B cell (primary cell): ENCODE measurements around the gene FAM20C. TPM values are rescaled to one million over a fixed set of nuclear protein-coding genes. Genes with fewer than 3 reads are reported as not detected.

Source experiments
- ATAC-seq: fragments of 200-7000 bp; cut with Tn5 transposase; one replicate; pipeline ENCODE4 v1.10.0; 2021; ENCODE audit warnings: low read depth, mild to moderate bottlenecking, moderate number of reproducible peaks, moderate library complexity
- CTCF ChIA-PET: fragments of 350-600 bp; sonication (Branson Sonifier 250); formaldehyde crosslinking; loops from one replicate; lab custom pipeline; 2021; ENCODE audit warnings: antibody characterized with exemption, inconsistent platforms; lab: Charles Lee
- POLR2A ChIA-PET: fragments of 350-600 bp; sonication (Branson Sonifier 250); formaldehyde crosslinking; loops from one replicate; lab custom pipeline; 2021; ENCODE audit warnings: antibody characterized with exemption; lab: Charles Lee
- DNase-seq: peaks from one replicate; pipeline ENCODE4 v3.0.0; 2013
- H2AFZ ChIP-seq: 2 replicates; pipeline ENCODE4 v1.6.1; 2012; ENCODE audit warnings: mild to moderate bottlenecking, low read depth, low read length; ENCODE audit not compliant: insufficient read depth, poor library complexity, severe bottlenecking
- H3K27ac ChIP-seq, 2 donors: 1 replicate in 1 of 2; 2 replicates in 1 of 2; pipeline ENCODE4 v1.5.1; 2012 to 2013; ENCODE audit warnings: low read length in 2 of 2, mild to moderate bottlenecking in 2 of 2, moderate library complexity in 1 of 2
- H3K27me3 ChIP-seq, 4 experiments: fragments of 200-600 bp in 1 of 4; sonication (generic) in 1 of 4; replicated peaks in 1 of 4; 1 replicate in 2 of 4; 2 replicates in 2 of 4; pipeline versions ENCODE4 v1.6.1 to v1.7.0; 2013 to 2016; ENCODE audit warnings: low read length in 3 of 4, mild to moderate bottlenecking in 2 of 4, mixed read lengths in 1 of 4, moderate library complexity in 1 of 4; ENCODE audit not compliant: insufficient read depth in 4 of 4, control insufficient read depth in 3 of 4; ENCODE audit errors: control extremely low read depth in 1 of 4
- H3K36me3 ChIP-seq, 2 experiments: replicated peaks in 1 of 2; 1 replicate in 1 of 2; 2 replicates in 1 of 2; pipeline versions ENCODE4 v1.6.1 to v1.7.1; 2013; ENCODE audit warnings: low read length in 1 of 2; ENCODE audit not compliant: insufficient read depth in 2 of 2, control insufficient read depth in 1 of 2; ENCODE audit errors: control extremely low read depth in 1 of 2, extremely low read depth in 1 of 2
- H3K4me1 ChIP-seq, 2 donors: fragments of 200-600 bp in 1 of 2; sonication (generic) in 1 of 2; 1 replicate in 1 of 2; 2 replicates in 1 of 2; pipeline versions ENCODE4 v1.5.1 to v1.6.1; 2013 to 2017; ENCODE audit warnings: low read length in 2 of 2; ENCODE audit not compliant: control insufficient read depth in 2 of 2, insufficient read depth in 2 of 2
- H3K4me2 ChIP-seq: replicated peaks from 2 replicates; pipeline ENCODE3; 2012; ENCODE audit warnings: mild to moderate bottlenecking, low read depth, low read length; ENCODE audit not compliant: poor library complexity, severe bottlenecking
- H3K4me3 ChIP-seq, 5 experiments: fragments of 200-600 bp in 1 of 5; sonication (generic) in 1 of 5; 1 replicate in 3 of 5; 2 replicates in 2 of 5; pipeline versions ENCODE4 v1.5.1 to v1.7.0; 2011 to 2016; ENCODE audit warnings: low read length in 4 of 5, mild to moderate bottlenecking in 4 of 5, low read depth in 2 of 5, control low read depth in 1 of 5, moderate library complexity in 1 of 5; ENCODE audit not compliant: insufficient read depth in 1 of 5; ENCODE audit errors: control extremely low read depth in 1 of 5, extremely low read depth in 1 of 5
- H3K79me2 ChIP-seq: fragments of 200-600 bp; sonication (generic); one replicate; pipeline ENCODE4 v1.6.0; 2016; ENCODE audit warnings: low read length; ENCODE audit not compliant: control insufficient read depth, insufficient read depth
- H3K9ac ChIP-seq: fragments of 200-600 bp; sonication (generic); 2 replicates; pipeline ENCODE4 v1.6.1; 2017; ENCODE audit warnings: mild to moderate bottlenecking, low read length, moderate library complexity
- H3K9me3 ChIP-seq, 3 donors: one replicate each; pipeline versions ENCODE4 v1.6.1 to v1.7.1; 2013; ENCODE audit warnings: low read length in 2 of 3; ENCODE audit not compliant: control insufficient read depth in 2 of 3, insufficient read depth in 1 of 3; ENCODE audit errors: control extremely low read depth in 1 of 3
- H4K20me1 ChIP-seq: 2 replicates; pipeline ENCODE4 v1.6.0; 2012; ENCODE audit warnings: mild to moderate bottlenecking, low read length; ENCODE audit not compliant: insufficient read depth, control insufficient read depth, poor library complexity, severe bottlenecking
- H3K27ac Mint-ChIP-seq: one replicate; pipeline ENCODE4 v1.8.0; 2021; ENCODE audit warnings: mixed read lengths
- H3K27me3 Mint-ChIP-seq: one replicate; pipeline ENCODE4 v1.8.0; 2021; ENCODE audit warnings: mixed read lengths
- H3K4me1 Mint-ChIP-seq: one replicate; pipeline ENCODE4 v1.8.0; 2021; ENCODE audit warnings: mixed read lengths
- H3K4me3 Mint-ChIP-seq: one replicate; pipeline ENCODE4 v1.8.0; 2021; ENCODE audit warnings: mixed read lengths
- H3K9me3 Mint-ChIP-seq: one replicate; pipeline ENCODE4 v1.8.0; 2022; ENCODE audit warnings: mixed read lengths; ENCODE audit not compliant: insufficient read depth
- CTCF ChIP-seq: fragments of 200-600 bp; IDR thresholded peaks from one replicate; pipeline ENCODE4 v1.8.0; 2022; ENCODE audit warnings: antibody characterized with exemption, mild to moderate bottlenecking
- EZH2 ChIP-seq: IDR thresholded peaks from 2 replicates; pipeline ENCODE4 v1.6.1; 2012; ENCODE audit warnings: borderline replicate concordance, low read depth, mild to moderate bottlenecking, moderate library complexity, low read length; ENCODE audit not compliant: insufficient read depth, poor library complexity, severe bottlenecking
- WGBS: methylation state at CpG from one replicate; pipeline ENCODE4 v1.1.5; 2013; ENCODE audit warnings: missing lambda C conversion rate; ENCODE audit not compliant: insufficient coverage; 5-methylcytosine and 5-hydroxymethylcytosine counted together
- intact Hi-C: fragments of 100-400 bp; cut with micrococcal nuclease; formaldehyde crosslinking; loops from one replicate; pipeline ENCODE4 v1.10.0; 2022
- polyA plus RNA-seq: library from polyadenylated mRNA; depleted of rRNA; stranded (reverse); fragments of >200 nt; gene quantifications from 2 replicates; pipeline ENCODE4 v1.2.3, GENCODE V29; 2012
- total RNA-seq, 2 donors: library from RNA; stranded (reverse); fragments of 120-200 nt in 1 of 2; gene quantifications; 1 replicate in 1 of 2; 2 replicates in 1 of 2; pipeline versions ENCODE4 v1.2.3 to v1.2.4, GENCODE V29; 2013 to 2022

Gene FAM20C
- total and polyA plus RNA-seq, 2 donors (not counting 1 experiment from before 2014, with no cell fraction given) = 0.54 to 0.81 TPM

- no peak overlapping the region for H3K27ac Mint-ChIP-seq
- TF ChIP-seq CTCF (no peak), EZH2 (no peak)
- no peak overlapping the region for H3K4me3 Mint-ChIP-seq
- H3K4me1 Mint-ChIP-seq = no peaks in the 10 kb centered on the region
- H4K20me1 ChIP-seq = no peaks in the 10 kb centered on the region
- ATAC-seq (no peak), DNase-seq (no peak)
- no peaks in the 10 kb centered on the region for H3K9me3 Mint-ChIP-seq
- peaks cover 0 to 16% (median 0%) of the 10 kb centered on the region in 3 donors for H3K9me3 ChIP-seq
- no peak overlapping the region for H3K27ac ChIP-seq
- H2AFZ ChIP-seq = no peak overlapping the region
- ChIA-PET POLR2A (no interaction called here), CTCF (no interaction called here)
- intact Hi-C loops = no loop called here
- no peak overlapping the region for H3K9ac ChIP-seq
- H3K4me2 ChIP-seq = no peak overlapping the region
- no peaks in the 10 kb centered on the region for H3K4me1 ChIP-seq
- no peaks in the 10 kb centered on the region for H3K79me2 ChIP-seq
- H3K27me3 Mint-ChIP-seq = no peaks in the 10 kb centered on the region
- no peaks in the 10 kb centered on the region for H3K36me3 ChIP-seq
- no peak overlapping the region for H3K4me3 ChIP-seq
- WGBS = 91% methylated on average over 29 of the region's 34 CpGs
- H3K27me3 ChIP-seq = peaks cover 0 to 3% (median 0%) of the 10 kb centered on the region in 4 experiments
Observed at GRCh38 chr7:235576-236395, 43.4 kb downstream of the FAM20C start.

- Histone ChIP-seq H3K4me2 (no peak overlapping the region), H3K9me3 (peaks cover 0 to 26% (median 0%) of the 10 kb centered on the region in 3 donors), H3K4me1 (no peaks in the 10 kb centered on the region), H3K9ac (no peak overlapping the region), H3K36me3 (no peaks in the 10 kb centered on the region), H4K20me1 (no peaks in the 10 kb centered on the region), H3K4me3 (no peak overlapping the region), H2AFZ (no peak overlapping the region), H3K79me2 (no peaks in the 10 kb centered on the region), H3K27ac (no peak overlapping the region), H3K27me3 (peaks cover 0 to 3% (median 0%) of the 10 kb centered on the region in 4 experiments)
- CTCF ChIA-PET = no interaction called here
- TF ChIP-seq EZH2 = no peak
- TF ChIP-seq CTCF = no peak
- H3K4me3 Mint-ChIP-seq = no peak overlapping the region
- WGBS = 94% methylated on average over 7 of the region's 8 CpGs
- ATAC-seq (no peak), DNase-seq (no peak)
- POLR2A ChIA-PET = no interaction called here
- no peak overlapping the region for H3K27ac Mint-ChIP-seq
- H3K4me1 Mint-ChIP-seq = no peaks in the 10 kb centered on the region
- H3K9me3 Mint-ChIP-seq = no peaks in the 10 kb centered on the region
- intact Hi-C loops = no loop called here
- H3K27me3 Mint-ChIP-seq = no peaks in the 10 kb centered on the region
Observed at GRCh38 chr7:236967-237366, 44.6 kb downstream of the FAM20C start.
